ENCODE data around the gene PSMB3.

PSMB3 gene

DNA sequence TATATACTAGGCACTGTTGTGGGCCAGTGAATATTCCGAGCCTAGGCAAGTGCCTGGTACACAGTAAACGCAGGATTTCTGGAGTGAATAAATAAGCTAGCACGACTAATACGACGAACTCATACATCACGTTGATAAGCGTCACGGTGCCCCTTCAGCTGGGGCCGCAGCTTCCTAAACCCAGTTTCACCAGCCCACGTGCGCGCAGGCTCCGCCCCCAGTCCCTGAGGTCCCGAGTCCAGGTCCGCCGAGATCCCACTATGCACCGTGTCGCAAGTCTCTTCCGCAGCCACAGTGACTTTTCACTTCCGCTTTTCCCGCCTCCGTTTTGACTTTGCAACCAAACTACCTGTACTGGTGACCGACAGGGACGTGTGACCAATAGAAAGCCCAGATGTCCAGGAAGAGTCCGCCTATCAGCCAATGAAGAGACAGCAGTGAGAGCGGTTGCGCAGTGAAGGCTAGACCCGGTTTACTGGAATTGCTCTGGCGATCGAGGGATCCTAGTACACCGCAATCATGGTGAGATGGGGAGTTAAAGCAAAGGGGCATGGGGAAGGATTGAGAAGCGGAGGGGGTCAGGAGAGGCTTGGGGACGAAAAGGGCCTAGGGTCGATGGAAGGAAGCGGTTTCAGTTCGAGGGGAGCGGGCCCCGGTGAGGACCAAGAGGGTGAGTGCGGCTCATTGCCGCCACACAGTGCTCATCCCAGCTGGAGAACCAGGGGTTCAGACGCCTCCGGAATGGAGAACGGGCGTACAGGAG, at the start of gene PSMB3 (continued):
- TF ChIP-seq ZNF548 (tag by site-specific recombination; IDR thresholded peaks at IDR 0.05) (no peak), ZBTB7A (tag by site-specific recombination; IDR thresholded peaks at IDR 0.05; ENCODE audit: low read depth) (no peak), ZNF701 (tag by site-specific recombination; IDR thresholded peaks at IDR 0.05) (no peak), ZNF488 (tag by site-specific recombination; IDR thresholded peaks at IDR 0.05) (no peak), ZNF19 (tag by site-specific recombination; IDR thresholded peaks at IDR 0.05; ENCODE audit: low read depth) (no peak), ZNF311 (tag by site-specific recombination; IDR thresholded peaks at IDR 0.05; ENCODE audit: borderline replicate concordance) (no peak), ZBTB21 (tag by site-specific recombination; IDR thresholded peaks at IDR 0.05) (peak; percentile 6; the same call in 1 of the 2 replicates), ZNF24 (tag by site-specific recombination; IDR thresholded peaks at IDR 0.05) (0 out of 2 replicates have a peak, but pooled peaks have one; percentile 17), ZNF37A (tag by site-specific recombination; IDR thresholded peaks at IDR 0.05) (no peak), ZNF155 (tag by site-specific recombination; IDR thresholded peaks at IDR 0.05) (no peak), ZNF394 (tag by site-specific recombination; IDR thresholded peaks at IDR 0.05; ENCODE audit: borderline replicate concordance) (peak; percentile 22; the same call in 1 of the 2 replicates), ZBTB11 (tag by site-specific recombination; conservative IDR thresholded peaks at IDR 0.05; ENCODE audit: low read depth) (peak; percentile 93), ZNF223 (tag by site-specific recombination; IDR thresholded peaks at IDR 0.05) (no peak), ZNF202 (tag by site-specific recombination; IDR thresholded peaks at IDR 0.05; ENCODE audit: borderline replicate concordance) (no peak), ZNF266 (tag by site-specific recombination; IDR thresholded peaks at IDR 0.05; ENCODE audit: low read depth) (no peak), ZNF48 (tag by site-specific recombination; IDR thresholded peaks at IDR 0.05) (no peak), ZFP37 (tag by site-specific recombination; IDR thresholded peaks at IDR 0.05) (no peak), ZNF670 (tag by site-specific recombination; IDR thresholded peaks at IDR 0.05; ENCODE audit: low read depth) (no peak), ZNF529 (tag by site-specific recombination; IDR thresholded peaks at IDR 0.05; ENCODE audit: insufficient replicate concordance) (no peak), ZNF473 (tag by site-specific recombination; IDR thresholded peaks at IDR 0.05) (no peak), ZNF654 (tag by site-specific recombination; IDR thresholded peaks at IDR 0.05; ENCODE audit: low read depth) (no peak), ZNF629 (tag by site-specific recombination; IDR thresholded peaks at IDR 0.05) (peak; percentile 86), KLF1 (tag by site-specific recombination; IDR thresholded peaks at IDR 0.05) (no peak), ZNF501 (tag by site-specific recombination; IDR thresholded peaks at IDR 0.05) (peak; percentile 62), ZNF175 (tag by site-specific recombination; IDR thresholded peaks at IDR 0.05) (no peak), ZNF544 (tag by site-specific recombination; IDR thresholded peaks at IDR 0.05) (no peak), ZNF350 (tag by site-specific recombination; IDR thresholded peaks at IDR 0.05) (no peak)
- TF ChIP-seq, protein P1, sequence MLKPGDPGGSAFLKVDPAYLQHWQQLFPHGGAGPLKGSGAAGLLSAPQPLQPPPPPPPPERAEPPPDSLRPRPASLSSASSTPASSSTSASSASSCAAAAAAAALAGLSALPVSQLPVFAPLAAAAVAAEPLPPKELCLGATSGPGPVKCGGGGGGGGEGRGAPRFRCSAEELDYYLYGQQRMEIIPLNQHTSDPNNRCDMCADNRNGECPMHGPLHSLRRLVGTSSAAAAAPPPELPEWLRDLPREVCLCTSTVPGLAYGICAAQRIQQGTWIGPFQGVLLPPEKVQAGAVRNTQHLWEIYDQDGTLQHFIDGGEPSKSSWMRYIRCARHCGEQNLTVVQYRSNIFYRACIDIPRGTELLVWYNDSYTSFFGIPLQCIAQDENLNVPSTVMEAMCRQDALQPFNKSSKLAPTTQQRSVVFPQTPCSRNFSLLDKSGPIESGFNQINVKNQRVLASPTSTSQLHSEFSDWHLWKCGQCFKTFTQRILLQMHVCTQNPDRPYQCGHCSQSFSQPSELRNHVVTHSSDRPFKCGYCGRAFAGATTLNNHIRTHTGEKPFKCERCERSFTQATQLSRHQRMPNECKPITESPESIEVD (tag by site-specific recombination; IDR thresholded peaks at IDR 0.05), result no peak
- TF ChIP-seq, protein P2, sequence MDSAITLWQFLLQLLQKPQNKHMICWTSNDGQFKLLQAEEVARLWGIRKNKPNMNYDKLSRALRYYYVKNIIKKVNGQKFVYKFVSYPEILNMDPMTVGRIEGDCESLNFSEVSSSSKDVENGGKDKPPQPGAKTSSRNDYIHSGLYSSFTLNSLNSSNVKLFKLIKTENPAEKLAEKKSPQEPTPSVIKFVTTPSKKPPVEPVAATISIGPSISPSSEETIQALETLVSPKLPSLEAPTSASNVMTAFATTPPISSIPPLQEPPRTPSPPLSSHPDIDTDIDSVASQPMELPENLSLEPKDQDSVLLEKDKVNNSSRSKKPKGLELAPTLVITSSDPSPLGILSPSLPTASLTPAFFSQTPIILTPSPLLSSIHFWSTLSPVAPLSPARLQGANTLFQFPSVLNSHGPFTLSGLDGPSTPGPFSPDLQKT (IDR thresholded peaks at IDR 0.05; ENCODE audit: borderline replicate concordance, low read depth, low read length), result no peak
- TF ChIP-seq, protein P3, sequence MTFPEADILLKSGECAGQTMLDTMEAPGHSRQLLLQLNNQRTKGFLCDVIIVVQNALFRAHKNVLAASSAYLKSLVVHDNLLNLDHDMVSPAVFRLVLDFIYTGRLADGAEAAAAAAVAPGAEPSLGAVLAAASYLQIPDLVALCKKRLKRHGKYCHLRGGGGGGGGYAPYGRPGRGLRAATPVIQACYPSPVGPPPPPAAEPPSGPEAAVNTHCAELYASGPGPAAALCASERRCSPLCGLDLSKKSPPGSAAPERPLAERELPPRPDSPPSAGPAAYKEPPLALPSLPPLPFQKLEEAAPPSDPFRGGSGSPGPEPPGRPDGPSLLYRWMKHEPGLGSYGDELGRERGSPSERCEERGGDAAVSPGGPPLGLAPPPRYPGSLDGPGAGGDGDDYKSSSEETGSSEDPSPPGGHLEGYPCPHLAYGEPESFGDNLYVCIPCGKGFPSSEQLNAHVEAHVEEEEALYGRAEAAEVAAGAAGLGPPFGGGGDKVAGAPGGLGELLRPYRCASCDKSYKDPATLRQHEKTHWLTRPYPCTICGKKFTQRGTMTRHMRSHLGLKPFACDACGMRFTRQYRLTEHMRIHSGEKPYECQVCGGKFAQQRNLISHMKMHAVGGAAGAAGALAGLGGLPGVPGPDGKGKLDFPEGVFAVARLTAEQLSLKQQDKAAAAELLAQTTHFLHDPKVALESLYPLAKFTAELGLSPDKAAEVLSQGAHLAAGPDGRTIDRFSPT (tag by site-specific recombination; IDR thresholded peaks at IDR 0.05), result no peak; the same call in 1 of the 2 replicates

Data from HEK293 (cell line).